Measurements from ENCODE around the gene GPRIN3. TPM values are rescaled to one million over a fixed set of nuclear protein-coding genes. Genes with fewer than 3 reads are reported as not detected.

GPRIN3 gene
- total RNA-seq, 1 experiment from 2014 or later: not detected

- ChIA-PET CTCF (no interaction called here), POLR2A (ENCODE audit: low non-redundant PET) (no interaction called here)
- Histone ChIP-seq H3K27me3 (replicated peaks; ENCODE audit: insufficient read depth, low read depth, low read length, poor library complexity) (no peaks in the 10 kb centered on the region), H3K4me3 (ENCODE audit: low read depth, low read length, poor library complexity, severe bottlenecking) (no peak overlapping the region), H3K27ac (ENCODE audit: low read depth, low read length, poor library complexity, severe bottlenecking) (no peak overlapping the region), H3K36me3 (ENCODE audit: insufficient read depth, low read length, poor library complexity, severe bottlenecking) (no peaks in the 10 kb centered on the region), H3K9me3 (ENCODE audit: low read depth, low read length, poor library complexity, severe bottlenecking) (no peaks in the 10 kb centered on the region), H3K4me1 (ENCODE audit: insufficient read depth, low read length, poor library complexity, severe bottlenecking) (no peaks in the 10 kb centered on the region)
- intact Hi-C loops (cut with micrococcal nuclease; ENCODE audit: unreplicated experiment): no loop called here
- no peak for DNase-seq (ENCODE audit: low spot score)
- TF ChIP-seq EZH2 (IDR thresholded peaks at IDR 0.05; ENCODE audit: borderline replicate concordance, low read depth, low read length, poor library complexity, severe bottlenecking) (no peak), CTCF (conservative IDR thresholded peaks at IDR 0.05; ENCODE audit: low read depth, low read length) (no peak)
- no TSS peak for BruUV-seq (replicated peaks)
Measured at GRCh38 chr4:89347363-89348025, 39.9 kb upstream of the GPRIN3 start.

GRCh38 chr4:89344571-89344970 is 37.0 kb upstream of the GPRIN3 start:
- Histone ChIP-seq H3K27ac (ENCODE audit: low read depth, low read length, poor library complexity, severe bottlenecking) (no peak overlapping the region), H3K27me3 (replicated peaks; ENCODE audit: insufficient read depth, low read depth, low read length, poor library complexity) (no peaks in the 10 kb centered on the region), H3K36me3 (ENCODE audit: insufficient read depth, low read length, poor library complexity, severe bottlenecking) (no peaks in the 10 kb centered on the region), H3K4me1 (ENCODE audit: insufficient read depth, low read length, poor library complexity, severe bottlenecking) (no peaks in the 10 kb centered on the region), H3K9me3 (ENCODE audit: low read depth, low read length, poor library complexity, severe bottlenecking) (no peaks in the 10 kb centered on the region), H3K4me3 (ENCODE audit: low read depth, low read length, poor library complexity, severe bottlenecking) (no peak overlapping the region)
- CTCF ChIA-PET: no interaction called here
- intact Hi-C loops (cut with micrococcal nuclease; ENCODE audit: unreplicated experiment): no loop called here
- TF ChIP-seq EZH2 (IDR thresholded peaks at IDR 0.05; ENCODE audit: borderline replicate concordance, low read depth, low read length, poor library complexity, severe bottlenecking): no peak
- no peak for DNase-seq (ENCODE audit: low spot score)
- POLR2A ChIA-PET (ENCODE audit: low non-redundant PET): no interaction called here
- BruUV-seq (replicated peaks): no TSS peak

GRCh38 chr4:89338206-89338605 is 30.6 kb upstream of the GPRIN3 start:
- H3K27ac ChIP-seq (ENCODE audit: low read depth, low read length, poor library complexity, severe bottlenecking): no peak overlapping the region
- POLR2A ChIA-PET (ENCODE audit: low non-redundant PET): no interaction called here
- no peak overlapping the region for H3K4me3 ChIP-seq (ENCODE audit: low read depth, low read length, poor library complexity, severe bottlenecking)
- H3K9me3 ChIP-seq (ENCODE audit: low read depth, low read length, poor library complexity, severe bottlenecking): no peaks in the 10 kb centered on the region
- no peaks in the 10 kb centered on the region for H3K36me3 ChIP-seq (ENCODE audit: insufficient read depth, low read length, poor library complexity, severe bottlenecking)
- H3K4me1 ChIP-seq (ENCODE audit: insufficient read depth, low read length, poor library complexity, severe bottlenecking): no peaks in the 10 kb centered on the region
- no TSS peak for BruUV-seq (replicated peaks)
- TF ChIP-seq EZH2 (IDR thresholded peaks at IDR 0.05; ENCODE audit: borderline replicate concordance, low read depth, low read length, poor library complexity, severe bottlenecking) (no peak), CTCF (conservative IDR thresholded peaks at IDR 0.05; ENCODE audit: low read depth, low read length) (no peak)
- intact Hi-C loops (cut with micrococcal nuclease; ENCODE audit: unreplicated experiment): no loop called here
- H3K27me3 ChIP-seq (replicated peaks; ENCODE audit: insufficient read depth, low read depth, low read length, poor library complexity): no peaks in the 10 kb centered on the region
- no peak for DNase-seq (ENCODE audit: low spot score)
- CTCF ChIA-PET: no interaction called here

- no peak for TF ChIP-seq CTCF (conservative IDR thresholded peaks at IDR 0.05; ENCODE audit: low read depth, low read length)
- no peak for DNase-seq (ENCODE audit: low spot score)
- Histone ChIP-seq H3K9me3 (ENCODE audit: low read depth, low read length, poor library complexity, severe bottlenecking) (no peaks in the 10 kb centered on the region), H3K4me3 (ENCODE audit: low read depth, low read length, poor library complexity, severe bottlenecking) (no peak overlapping the region), H3K27me3 (replicated peaks; ENCODE audit: insufficient read depth, low read depth, low read length, poor library complexity) (no peaks in the 10 kb centered on the region), H3K36me3 (ENCODE audit: insufficient read depth, low read length, poor library complexity, severe bottlenecking) (no peaks in the 10 kb centered on the region), H3K4me1 (ENCODE audit: insufficient read depth, low read length, poor library complexity, severe bottlenecking) (no peaks in the 10 kb centered on the region), H3K27ac (ENCODE audit: low read depth, low read length, poor library complexity, severe bottlenecking) (no peak overlapping the region)
- ChIA-PET CTCF (no interaction called here), POLR2A (ENCODE audit: low non-redundant PET) (no interaction called here)
- intact Hi-C loops (cut with micrococcal nuclease; ENCODE audit: unreplicated experiment): no loop called here
- BruUV-seq (replicated peaks): no TSS peak
Measured at GRCh38 chr4:89337681-89338080, 30.1 kb upstream of the GPRIN3 start.

Measured in A673 (cell line).